Osteoblast (primary cell): ENCODE measurements around the gene METAP2. TPM values are rescaled to one million over a fixed set of nuclear protein-coding genes. Genes with fewer than 3 reads are reported as not detected.

ENCODE experiments used
- DNase-seq: peaks from one replicate; pipeline ENCODE4 v3.0.0; 2011; ENCODE audit warnings: low spot score, mixed read lengths; ENCODE audit not compliant: insufficient read length; ENCODE audit errors: missing footprints
- H2AFZ ChIP-seq: 2 replicates; pipeline ENCODE4 v1.6.0; 2011; ENCODE audit warnings: mild to moderate bottlenecking, low read length
- H3K27ac ChIP-seq: 2 replicates; pipeline ENCODE4 v1.5.1; 2011; ENCODE audit warnings: mild to moderate bottlenecking, low read depth, low read length, moderate library complexity
- H3K27me3 ChIP-seq: 2 replicates; pipeline ENCODE4 v1.6.0; 2012; ENCODE audit warnings: mild to moderate bottlenecking, control low read depth, inconsistent platforms, low read length, moderate library complexity; ENCODE audit not compliant: insufficient read depth
- H3K36me3 ChIP-seq: 2 replicates; pipeline ENCODE4 v1.5.1; 2011; ENCODE audit warnings: mild to moderate bottlenecking, low read length, control low read depth, moderate library complexity; ENCODE audit not compliant: insufficient read depth
- H3K4me1 ChIP-seq: 2 replicates; pipeline ENCODE4 v1.5.1; 2011; ENCODE audit warnings: mild to moderate bottlenecking, low read length, control low read depth, moderate library complexity; ENCODE audit not compliant: insufficient read depth
- H3K4me2 ChIP-seq: 2 replicates; pipeline ENCODE4 v1.6.0; 2011; ENCODE audit warnings: mild to moderate bottlenecking, low read length; ENCODE audit not compliant: insufficient read depth
- H3K4me3 ChIP-seq: fragments of 200-600 bp; sonication (generic); 3 replicates; pipeline ENCODE4 v1.5.1; 2012; ENCODE audit warnings: mild to moderate bottlenecking, low read length, inconsistent platforms; ENCODE audit not compliant: insufficient read depth
- H3K79me2 ChIP-seq: 2 replicates; pipeline ENCODE4 v1.6.0; 2012; ENCODE audit warnings: mild to moderate bottlenecking, low read length, control low read depth, inconsistent platforms; ENCODE audit not compliant: insufficient read depth
- H3K9me3 ChIP-seq: 2 replicates; pipeline ENCODE4 v1.5.1; 2011; ENCODE audit warnings: low read depth, low read length, control low read depth
- H4K20me1 ChIP-seq: 2 replicates; pipeline ENCODE4 v1.6.0; 2012; ENCODE audit warnings: mild to moderate bottlenecking, low read length, control low read depth; ENCODE audit not compliant: insufficient read depth
- CTCF ChIP-seq: IDR thresholded peaks from 2 replicates; pipeline ENCODE4 v1.5.1; 2011; ENCODE audit warnings: mild to moderate bottlenecking, low read depth, low read length, moderate library complexity; ENCODE audit errors: extremely low read depth
- total RNA-seq: library from RNA; depleted of rRNA; stranded (reverse); fragments of >200 nt; gene quantifications from 2 replicates; pipeline ENCODE4 v1.2.3, GENCODE V29; 2012

METAP2 gene
- total RNA-seq, 1 donor: 80.7 TPM

DNA sequence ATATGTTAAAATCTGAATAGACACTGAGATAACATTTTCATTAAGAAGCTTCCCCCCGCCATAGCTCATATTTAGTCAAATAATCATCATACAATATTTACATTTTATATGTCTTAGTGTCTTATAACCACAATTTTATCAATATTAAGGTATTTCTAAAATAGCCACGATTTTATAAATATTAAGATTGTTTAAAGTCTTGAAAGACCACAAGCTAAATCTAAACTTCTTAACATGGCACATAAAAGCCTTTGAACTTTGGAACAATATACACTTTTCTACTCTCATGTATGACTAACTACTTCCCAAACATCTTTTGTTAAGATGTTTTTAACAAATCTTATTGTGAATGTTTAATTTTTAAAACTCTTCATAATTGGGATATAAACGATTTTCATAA is 70.8 kb downstream of the METAP2 start:
- no peak overlapping the region for H3K27ac ChIP-seq

DNA sequence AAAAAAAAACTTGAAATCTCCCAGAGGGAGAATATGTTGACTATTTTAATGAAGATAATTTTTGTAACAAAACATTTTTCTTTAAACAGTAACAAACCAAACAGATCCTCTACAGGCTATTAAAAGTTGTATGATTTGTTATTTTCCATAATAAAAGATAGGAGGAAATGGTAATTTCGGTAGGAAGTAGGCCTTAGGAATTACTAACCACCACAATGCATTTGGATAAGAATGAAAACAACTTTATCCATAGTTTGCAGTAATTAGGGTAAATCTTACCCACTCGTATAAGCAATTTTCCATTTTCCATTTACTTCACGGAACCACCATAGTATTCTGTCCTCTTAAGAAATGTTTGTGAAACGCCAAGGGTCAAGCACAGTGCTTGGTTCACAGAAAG is 71.4 kb downstream of the METAP2 start:
- H3K4me2 ChIP-seq: no peak overlapping the region
- H3K36me3 ChIP-seq: no peaks in the 10 kb centered on the region
- no peak overlapping the region for H2AFZ ChIP-seq
- H4K20me1 ChIP-seq: no peaks in the 10 kb centered on the region
- peak; percentile 60 for DNase-seq
- H3K9me3 ChIP-seq: peaks cover 7% of the 10 kb centered on the region
- no peak for TF ChIP-seq CTCF
- H3K4me3 ChIP-seq: no peak overlapping the region
- no peak overlapping the region for H3K27ac ChIP-seq
- peaks cover 45% of the 10 kb centered on the region for H3K27me3 ChIP-seq
- no peaks in the 10 kb centered on the region for H3K79me2 ChIP-seq
- no peaks in the 10 kb centered on the region for H3K4me1 ChIP-seq

More for the DNA sequence above, 70.8 kb downstream of the METAP2 start:
- no peaks in the 10 kb centered on the region for H3K4me1 ChIP-seq
- no peak overlapping the region for H2AFZ ChIP-seq
- no peaks in the 10 kb centered on the region for H3K79me2 ChIP-seq
- no peak for DNase-seq
- H3K9me3 ChIP-seq: peaks cover 7% of the 10 kb centered on the region
- no peak overlapping the region for H3K4me2 ChIP-seq
- no peaks in the 10 kb centered on the region for H3K36me3 ChIP-seq
- H3K27me3 ChIP-seq: peaks cover 39% of the 10 kb centered on the region
- TF ChIP-seq CTCF: no peak
- H3K4me3 ChIP-seq: no peak overlapping the region
- H4K20me1 ChIP-seq: no peaks in the 10 kb centered on the region

DNA sequence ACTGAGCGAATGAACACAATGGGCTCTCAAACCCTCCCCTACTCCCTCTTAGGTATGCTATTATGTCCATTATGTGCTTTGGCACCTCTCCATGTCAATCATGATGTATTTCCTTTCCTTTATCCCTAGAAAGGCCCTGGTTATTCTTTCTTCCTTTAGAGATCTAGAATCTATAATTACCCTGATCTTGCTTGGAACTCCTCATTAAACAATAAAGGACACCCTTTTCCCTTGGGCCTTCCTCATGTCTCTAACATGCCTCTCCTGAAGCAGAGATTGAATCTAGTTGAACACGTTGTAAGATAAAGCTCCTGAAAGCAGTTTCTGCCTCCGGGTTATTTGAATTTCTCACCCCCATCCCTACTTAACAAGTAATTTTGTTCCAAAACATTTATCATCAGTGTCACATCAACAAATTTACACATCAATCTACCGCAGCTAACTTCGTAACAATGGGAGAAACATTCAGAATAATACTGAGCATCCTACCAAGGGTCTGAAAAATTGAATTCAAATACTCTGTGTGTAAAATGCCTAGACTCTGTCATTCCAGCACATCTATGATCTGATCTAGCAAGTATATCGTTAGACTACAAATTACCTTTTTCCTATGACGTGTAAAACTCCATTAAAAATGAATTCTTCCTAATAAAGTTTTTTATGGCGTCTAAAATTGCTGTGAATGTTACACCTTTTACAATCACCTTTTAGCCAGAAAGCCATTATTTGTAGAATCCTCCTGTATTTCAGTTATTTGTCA is 72.0 kb downstream of the METAP2 start:
- no peaks in the 10 kb centered on the region for H3K36me3 ChIP-seq
- no peak overlapping the region for H3K4me2 ChIP-seq
- TF ChIP-seq CTCF: no peak
- H4K20me1 ChIP-seq: no peaks in the 10 kb centered on the region
- H3K27ac ChIP-seq: no peak overlapping the region
- no peaks in the 10 kb centered on the region for H3K79me2 ChIP-seq
- H3K27me3 ChIP-seq: peaks cover 51% of the 10 kb centered on the region
- peaks cover 7% of the 10 kb centered on the region for H3K9me3 ChIP-seq
- no peaks in the 10 kb centered on the region for H3K4me1 ChIP-seq
- DNase-seq: no peak
- H3K4me3 ChIP-seq: no peak overlapping the region
- no peak overlapping the region for H2AFZ ChIP-seq

- TF ChIP-seq CTCF: no peak
- no peak for DNase-seq
- Histone ChIP-seq H3K79me2 (no peaks in the 10 kb centered on the region), H4K20me1 (no peaks in the 10 kb centered on the region), H3K4me3 (no peak overlapping the region), H3K4me2 (no peak overlapping the region), H3K27me3 (peaks cover 56% of the 10 kb centered on the region), H3K9me3 (peaks cover 7% of the 10 kb centered on the region), H3K36me3 (no peaks in the 10 kb centered on the region), H2AFZ (no peak overlapping the region), H3K4me1 (no peaks in the 10 kb centered on the region), H3K27ac (no peak overlapping the region)
These were observed 72.5 kb downstream of the METAP2 start for GRCh38 chr12:95546491-95546813.
